ENCODE results near the gene ATP7A. TPM values are rescaled to one million over a fixed set of nuclear protein-coding genes. Genes with fewer than 3 reads are reported as not detected.
"Not testable (repeated sequence)": the region's sequence is repeated elsewhere in the genome, so short reads cannot be mapped to it uniquely, and the experiment has no call there.

Gene ATP7A
- total RNA-seq, 1 experiment from 2014 or later, result 7.2 TPM

GRCh38 chrX:77945031-77945430 is 34.5 kb downstream of the ATP7A start:
- not testable (repeated sequence) for DNase-seq (ENCODE audit: low read depth)

- no peak for DNase-seq (ENCODE audit: low read depth)
Observed at GRCh38 chrX:77945910-77946545, 35.5 kb downstream of the ATP7A start.

GRCh38 chrX:77946571-77946970 is 36.1 kb downstream of the ATP7A start:
- no peak for DNase-seq (ENCODE audit: low read depth)

GRCh38 chrX:77949840-77950239 is 39.3 kb downstream of the ATP7A start:
- DNase-seq (ENCODE audit: low read depth), result no peak

GRCh38 chrX:77952173-77952572 is 41.7 kb downstream of the ATP7A start:
- DNase-seq (ENCODE audit: low read depth), result no peak

- DNase-seq (ENCODE audit: low read depth), result no peak
Observed at GRCh38 chrX:77953302-77953701, 42.8 kb downstream of the ATP7A start.

- peak; percentile 7 for DNase-seq (ENCODE audit: low read depth)
Observed at GRCh38 chrX:77953708-77954107, 43.2 kb downstream of the ATP7A start.

- DNase-seq (ENCODE audit: low read depth), result no peak
Observed at GRCh38 chrX:77960567-77960966, 50.1 kb downstream of the ATP7A start.

- no peak for DNase-seq (ENCODE audit: low read depth)
Observed at GRCh38 chrX:77961063-77961462, 50.6 kb downstream of the ATP7A start.

GRCh38 chrX:77962068-77962902 is 51.8 kb downstream of the ATP7A start:
- no peak for DNase-seq (ENCODE audit: low read depth)

GRCh38 chrX:77966361-77966760 is 55.9 kb downstream of the ATP7A start:
- no peak for DNase-seq (ENCODE audit: low read depth)

GRCh38 chrX:77967631-77968030 is 57.1 kb downstream of the ATP7A start:
- no peak for DNase-seq (ENCODE audit: low read depth)

- no peak for DNase-seq (ENCODE audit: low read depth)
Observed at GRCh38 chrX:77969538-77969937, 59.0 kb downstream of the ATP7A start, which contains the start of gene PGAM4. Gene PGAM4 (minus strand): TSS chrX:77969638. CDS start chrX:77969638, 0 bp downstream.

- DNase-seq (ENCODE audit: low read depth), result peak; percentile 1
Observed at GRCh38 chrX:77975755-77976154, 65.3 kb downstream of the ATP7A start.

GRCh38 chrX:77977095-77977494 is 66.6 kb downstream of the ATP7A start:
- no peak for DNase-seq (ENCODE audit: low read depth)

GRCh38 chrX:77977518-77977917 is 67.0 kb downstream of the ATP7A start:
- no peak for DNase-seq (ENCODE audit: low read depth)

GRCh38 chrX:77979870-77980269 is 69.4 kb downstream of the ATP7A start:
- no peak for DNase-seq (ENCODE audit: low read depth)

GRCh38 chrX:78011846-78012245 is 101.4 kb downstream of the ATP7A start:
- no peak for DNase-seq (ENCODE audit: low read depth)

GRCh38 chrX:78019586-78020483 is 109.3 kb downstream of the ATP7A start:
- no peak for DNase-seq (ENCODE audit: low read depth)

- DNase-seq (ENCODE audit: low read depth), result no peak
Observed at GRCh38 chrX:78024349-78025059, 114.0 kb downstream of the ATP7A start.

GRCh38 chrX:78027798-78028197 is 117.3 kb downstream of the ATP7A start:
- DNase-seq (ENCODE audit: low read depth), result no peak
